Upper lobe of right lung (tissue), 1 donor: ENCODE results near the gene ZSCAN5B. TPM values are rescaled to one million over a fixed set of nuclear protein-coding genes. Genes with fewer than 3 reads are reported as not detected.
"Not testable (repeated sequence)": the region's sequence is repeated elsewhere in the genome, so short reads cannot be mapped to it uniquely, and the experiment has no call there.

Experiments
- ATAC-seq: fragments of 200-7000 bp; cut with Tn5 transposase; one replicate; pipeline ENCODE4 v1.9.1; 2020; ENCODE audit warnings: mild to moderate bottlenecking, moderate library complexity
- DNase-seq: peaks from one replicate; pipeline ENCODE4 v3.0.0-alpha.2; 2020
- H3K27ac ChIP-seq: fragments of 200-600 bp; one replicate; pipeline ENCODE4 v1.8.0; 2022
- H3K27me3 ChIP-seq: fragments of 200-600 bp; one replicate; pipeline ENCODE4 v1.8.0; 2022; ENCODE audit warnings: mild to moderate bottlenecking
- H3K36me3 ChIP-seq: fragments of 200-600 bp; one replicate; pipeline ENCODE4 v1.8.0; 2022
- H3K4me1 ChIP-seq: fragments of 200-600 bp; one replicate; pipeline ENCODE4 v1.8.0; 2022
- H3K4me3 ChIP-seq: fragments of 200-600 bp; one replicate; pipeline ENCODE4 v1.8.0; 2022; ENCODE audit warnings: mild to moderate bottlenecking
- H3K9me3 ChIP-seq: fragments of 200-600 bp; one replicate; pipeline ENCODE4 v1.8.0; 2022
- intact Hi-C: fragments of 100-400 bp; cut with DNase I; formaldehyde crosslinking; loops from one replicate; pipeline ENCODE4 v1.11.0; 2022
- total RNA-seq: library from RNA; stranded (reverse); fragmentation: NEBNext Ultra II Directional; extraction: Animal tissue kit (Norgen Biotek cat#: 25700); gene quantifications from one replicate; pipeline ENCODE4 v1.2.1, GENCODE V29; 2021
- TF ChIP-seq, protein P1 (sequence below): fragments of 200-600 bp; IDR thresholded peaks from one replicate; pipeline ENCODE4 v1.8.0; 2022; ENCODE audit warnings: antibody characterized with exemption
- donor health status: DM: no; HTN: yes; CAD: no; lungs with severe emphysema.

The ZSCAN5B gene
- total RNA-seq, 1 donor from 2014 or later = 0.20 TPM

GRCh38 chr19:56221442-56221841 is 23.9 kb upstream of the ZSCAN5B start:
- H3K36me3 ChIP-seq, intact Hi-C loops, H3K4me3 ChIP-seq, DNase-seq, H3K9me3 ChIP-seq, H3K27me3 ChIP-seq, H3K27ac ChIP-seq, H3K4me1 ChIP-seq: not testable (repeated sequence)
- ATAC-seq = peak; percentile 28
- TF ChIP-seq, protein P1, sequence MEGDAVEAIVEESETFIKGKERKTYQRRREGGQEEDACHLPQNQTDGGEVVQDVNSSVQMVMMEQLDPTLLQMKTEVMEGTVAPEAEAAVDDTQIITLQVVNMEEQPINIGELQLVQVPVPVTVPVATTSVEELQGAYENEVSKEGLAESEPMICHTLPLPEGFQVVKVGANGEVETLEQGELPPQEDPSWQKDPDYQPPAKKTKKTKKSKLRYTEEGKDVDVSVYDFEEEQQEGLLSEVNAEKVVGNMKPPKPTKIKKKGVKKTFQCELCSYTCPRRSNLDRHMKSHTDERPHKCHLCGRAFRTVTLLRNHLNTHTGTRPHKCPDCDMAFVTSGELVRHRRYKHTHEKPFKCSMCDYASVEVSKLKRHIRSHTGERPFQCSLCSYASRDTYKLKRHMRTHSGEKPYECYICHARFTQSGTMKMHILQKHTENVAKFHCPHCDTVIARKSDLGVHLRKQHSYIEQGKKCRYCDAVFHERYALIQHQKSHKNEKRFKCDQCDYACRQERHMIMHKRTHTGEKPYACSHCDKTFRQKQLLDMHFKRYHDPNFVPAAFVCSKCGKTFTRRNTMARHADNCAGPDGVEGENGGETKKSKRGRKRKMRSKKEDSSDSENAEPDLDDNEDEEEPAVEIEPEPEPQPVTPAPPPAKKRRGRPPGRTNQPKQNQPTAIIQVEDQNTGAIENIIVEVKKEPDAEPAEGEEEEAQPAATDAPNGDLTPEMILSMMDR = peak; percentile 29

DNA sequence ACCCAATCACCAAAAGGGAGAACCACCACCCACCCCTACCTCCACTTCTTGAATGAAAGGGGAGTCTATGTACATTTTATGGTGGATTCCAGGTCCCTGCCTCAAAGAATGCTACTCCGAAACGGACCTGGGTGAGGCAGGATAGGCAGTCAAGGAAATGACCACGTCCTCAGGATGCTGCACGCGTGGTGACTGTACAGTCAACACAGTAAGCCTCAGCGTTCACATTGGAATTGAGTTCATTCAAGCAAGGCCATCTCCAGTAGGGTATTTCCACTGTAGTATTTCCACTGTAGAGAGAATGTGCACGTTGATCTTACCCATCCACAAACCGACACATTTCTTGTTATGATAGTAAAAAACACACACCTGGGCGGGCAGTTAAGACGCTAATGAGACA is 21.4 kb upstream of the ZSCAN5B start:
- DNase-seq (no peak), ATAC-seq (no peak)
- TF ChIP-seq, protein P1 = no peak
- H3K27ac ChIP-seq = no peak overlapping the region
- no peaks in the 10 kb centered on the region for H3K9me3 ChIP-seq
- no peaks in the 10 kb centered on the region for H3K36me3 ChIP-seq
- intact Hi-C loops = no loop called here
- H3K4me3 ChIP-seq = no peak overlapping the region
- H3K4me1 ChIP-seq = peaks cover 6% of the 10 kb centered on the region
- H3K27me3 ChIP-seq = peaks cover 9% of the 10 kb centered on the region

DNA sequence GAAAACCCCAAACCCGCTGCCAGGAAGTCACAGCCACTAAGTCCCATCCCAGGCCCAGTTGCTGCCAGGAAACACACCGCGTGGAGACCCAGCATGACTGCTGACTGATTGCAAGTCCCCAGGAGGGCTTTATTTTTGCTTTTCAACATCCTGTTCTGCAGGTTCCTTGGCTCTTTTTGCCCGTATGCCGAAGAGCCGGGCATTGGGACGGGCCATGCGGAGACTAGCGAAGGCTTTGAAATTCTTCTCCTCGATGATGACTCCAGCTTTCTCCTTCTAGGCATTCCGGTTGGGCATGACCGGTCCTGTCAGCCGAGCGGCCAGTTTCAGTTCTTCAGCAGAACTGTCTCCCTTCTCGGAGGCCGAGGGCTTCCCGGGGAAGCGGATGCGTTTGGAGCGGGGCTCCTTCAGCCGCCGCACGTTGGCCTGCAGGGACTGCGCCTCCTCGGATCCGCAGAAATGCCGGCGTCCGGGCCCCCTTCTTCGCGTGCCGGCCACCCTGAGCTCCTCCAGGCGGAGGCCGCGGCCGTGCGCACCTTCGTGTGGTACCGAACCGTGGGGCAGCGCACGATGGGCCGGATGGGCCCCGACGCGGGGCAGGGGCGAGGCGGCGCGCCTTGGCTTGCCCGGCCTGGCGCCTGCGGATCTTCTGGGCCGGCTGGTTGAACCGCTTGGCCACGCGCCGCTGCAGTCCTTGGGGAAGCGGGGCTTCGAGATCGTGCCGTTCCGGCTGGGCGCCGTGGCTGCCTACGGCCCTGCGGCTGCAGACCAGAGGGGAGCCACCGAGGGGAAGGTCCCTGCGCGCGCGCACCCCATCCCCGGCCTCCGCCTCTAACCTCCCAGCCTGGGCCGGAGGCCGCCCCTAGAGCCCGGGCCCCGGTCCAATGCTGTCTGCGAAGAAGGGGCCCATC is 19.7 kb upstream of the ZSCAN5B start:
- no peak overlapping the region for H3K27ac ChIP-seq
- H3K4me1 ChIP-seq = peaks cover 6% of the 10 kb centered on the region
- DNase-seq = no peak
- ATAC-seq = peak; percentile 41
- peaks cover 9% of the 10 kb centered on the region for H3K27me3 ChIP-seq
- TF ChIP-seq, protein P1 = no peak
- H3K9me3 ChIP-seq = no peaks in the 10 kb centered on the region
- H3K36me3 ChIP-seq = no peaks in the 10 kb centered on the region
- intact Hi-C loops = no loop called here
- peak overlapping the region; percentile 42 for H3K4me3 ChIP-seq

DNA sequence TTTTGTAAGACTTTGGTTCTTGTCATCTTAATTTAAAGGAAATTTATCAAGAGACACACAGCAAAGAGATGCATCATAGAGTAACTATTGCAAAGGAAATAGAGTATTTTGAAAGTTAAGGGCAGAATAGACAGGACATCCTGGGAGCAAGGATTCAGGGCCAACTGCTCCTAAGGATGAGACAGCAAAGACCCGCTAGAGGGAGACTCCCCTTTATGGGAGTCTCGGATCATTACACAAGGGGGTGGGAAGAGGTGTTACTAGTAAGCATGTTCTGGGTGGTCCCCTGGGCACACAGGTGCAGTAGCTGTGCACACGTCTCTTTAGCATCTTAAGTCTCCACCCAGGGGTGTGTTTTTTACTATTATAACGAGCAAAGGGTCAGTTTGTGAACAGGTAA is 14.1 kb upstream of the ZSCAN5B start:
- TF ChIP-seq, protein P1 = no peak
- Histone ChIP-seq H3K27ac (no peak overlapping the region), H3K9me3 (no peaks in the 10 kb centered on the region), H3K4me3 (no peak overlapping the region), H3K4me1 (no peaks in the 10 kb centered on the region), H3K36me3 (no peaks in the 10 kb centered on the region), H3K27me3 (no peaks in the 10 kb centered on the region)
- intact Hi-C loops = no loop called here
- DNase-seq (no peak), ATAC-seq (no peak)

GRCh38 chr19:56210036-56210435 is 12.5 kb upstream of the ZSCAN5B start:
- ATAC-seq, DNase-seq, H3K4me1 ChIP-seq, H3K36me3 ChIP-seq, H3K27ac ChIP-seq, H3K9me3 ChIP-seq, H3K4me3 ChIP-seq, H3K27me3 ChIP-seq, intact Hi-C loops: not testable (repeated sequence)

- no peaks in the 10 kb centered on the region for H3K27me3 ChIP-seq
- no peak overlapping the region for H3K4me3 ChIP-seq
- no peak overlapping the region for H3K27ac ChIP-seq
- DNase-seq (no peak), ATAC-seq (peak; percentile 25)
- no peaks in the 10 kb centered on the region for H3K36me3 ChIP-seq
- intact Hi-C loops = no loop called here
- H3K9me3 ChIP-seq = no peaks in the 10 kb centered on the region
- TF ChIP-seq, protein P1 = no peak
- no peaks in the 10 kb centered on the region for H3K4me1 ChIP-seq
Observed at GRCh38 chr19:56209091-56209490, 11.5 kb upstream of the ZSCAN5B start.

DNA sequence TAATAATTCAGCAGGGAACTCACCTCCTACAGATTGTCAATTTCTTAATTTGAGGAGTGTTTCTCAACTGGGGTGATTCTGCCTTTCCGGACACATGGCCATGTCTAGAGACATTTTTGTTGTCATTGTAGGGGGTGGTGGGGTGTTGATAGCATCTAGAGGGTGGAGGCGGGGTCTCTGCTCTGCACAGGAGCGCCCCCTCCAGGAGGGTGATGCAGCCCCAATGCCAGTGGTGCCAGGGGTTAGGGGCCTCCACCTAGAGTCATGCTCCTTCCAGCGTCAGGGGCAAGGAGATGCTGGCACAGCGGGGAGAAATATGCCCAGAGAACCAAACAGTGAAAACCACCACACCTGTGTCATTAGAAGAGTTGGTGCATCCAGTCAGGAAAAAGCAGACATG is 10.0 kb upstream of the ZSCAN5B start:
- H3K27ac ChIP-seq, H3K4me1 ChIP-seq, H3K9me3 ChIP-seq, H3K4me3 ChIP-seq, H3K27me3 ChIP-seq, DNase-seq, intact Hi-C loops, H3K36me3 ChIP-seq: not testable (repeated sequence)
- ATAC-seq = peak; percentile 31
